HepG2 (cell line): Measurements from ENCODE around the gene SYS1. TPM values are rescaled to one million over a fixed set of nuclear protein-coding genes. Genes with fewer than 3 reads are reported as not detected.

Experiments used
- CAMTA2 ChIP-seq: sonication (generic); formaldehyde crosslinking; IDR thresholded peaks from 2 replicates; pipeline ENCODE4 v1.4.0; 2020; ENCODE audit warnings: mild to moderate bottlenecking, missing genetic modification reagents, borderline replicate concordance
- GZF1 ChIP-seq: sonication (generic); formaldehyde crosslinking; IDR thresholded peaks from 2 replicates; pipeline ENCODE4 v1.5.1; 2020; ENCODE audit warnings: mild to moderate bottlenecking, missing genetic modification reagents
- HDAC2 ChIP-seq: sonication (generic); formaldehyde crosslinking; IDR thresholded peaks from 2 replicates; pipeline ENCODE4 v1.4.0; 2020; ENCODE audit warnings: missing genetic modification reagents
- HNF1A ChIP-seq, 2 experiments: sonication (generic) in 1 of 2; formaldehyde crosslinking in 1 of 2; IDR thresholded peaks; 2 replicates each; pipeline versions ENCODE4 v1.4.0 to v1.6.1; 2016 to 2020; ENCODE audit warnings: borderline replicate concordance in 1 of 2, low read depth in 1 of 2, mild to moderate bottlenecking in 1 of 2, missing genetic modification reagents in 1 of 2
- HNRNPL ChIP-seq: fragments of 200-400 bp; formaldehyde crosslinking; IDR thresholded peaks from 2 replicates; pipeline ENCODE4 v1.6.1; 2017; ENCODE audit warnings: mild to moderate bottlenecking, low read depth, low read length
- JARID2 ChIP-seq: sonication (generic); formaldehyde crosslinking; IDR thresholded peaks from 2 replicates; pipeline ENCODE4 v1.8.1; 2023; ENCODE audit warnings: missing genetic modification reagents, inconsistent platforms; ENCODE audit not compliant: insufficient replicate concordance
- KAT2B ChIP-seq: fragments of 150-350 bp; IDR thresholded peaks from 2 replicates; pipeline ENCODE4 v1.6.1; 2014; ENCODE audit warnings: low read depth, low read length, borderline replicate concordance
- KDM3A ChIP-seq: IDR thresholded peaks from 2 replicates; pipeline ENCODE4 v1.6.1; 2018; ENCODE audit warnings: low read depth, missing compliant biosample characterization
- NR2F2 ChIP-seq: IDR thresholded peaks from 2 replicates; pipeline ENCODE4 v1.6.1; 2012; ENCODE audit warnings: low read depth, inconsistent platforms, borderline replicate concordance
- PATZ1 ChIP-seq: sonication (generic); formaldehyde crosslinking; IDR thresholded peaks from 2 replicates; pipeline ENCODE4 v1.4.0; 2020; ENCODE audit warnings: missing genetic modification reagents
- TAF1 ChIP-seq: sonication (generic); formaldehyde crosslinking; IDR thresholded peaks from 2 replicates; pipeline ENCODE4 v1.4.0; 2020; ENCODE audit warnings: missing genetic modification reagents
- TCF12 ChIP-seq, 2 experiments: fragments of 450-650 bp in 1 of 2; sonication (generic) in 1 of 2; formaldehyde crosslinking in 1 of 2; IDR thresholded peaks; 2 replicates each; pipeline versions ENCODE4 v1.6.1 to v1.8.0; 2017 to 2022; ENCODE audit warnings: antibody characterized with exemption in 1 of 2, mild to moderate bottlenecking in 1 of 2, missing genetic modification reagents in 1 of 2, moderate library complexity in 1 of 2
- THYN1 ChIP-seq: sonication (generic); formaldehyde crosslinking; IDR thresholded peaks from 2 replicates; pipeline ENCODE4 v1.8.1; 2023; ENCODE audit warnings: low read depth, mild to moderate bottlenecking, moderate library complexity, missing genetic modification reagents, borderline replicate concordance
- WIZ ChIP-seq: sonication (generic); formaldehyde crosslinking; IDR thresholded peaks from 2 replicates; pipeline ENCODE4 v1.5.1; 2020; ENCODE audit warnings: mild to moderate bottlenecking, missing genetic modification reagents
- ZBTB3 ChIP-seq: sonication (generic); formaldehyde crosslinking; IDR thresholded peaks from 2 replicates; pipeline ENCODE4 v1.4.0; 2020; ENCODE audit warnings: low read depth, mild to moderate bottlenecking, moderate library complexity, missing genetic modification reagents, borderline replicate concordance
- ZC3H4 ChIP-seq: sonication (generic); formaldehyde crosslinking; IDR thresholded peaks from 2 replicates; pipeline ENCODE4 v1.4.0; 2020; ENCODE audit warnings: missing genetic modification reagents, borderline replicate concordance
- ZNF180 ChIP-seq: sonication (generic); formaldehyde crosslinking; IDR thresholded peaks from 2 replicates; pipeline ENCODE4 v1.4.0; 2020; ENCODE audit warnings: low read depth, missing genetic modification reagents, borderline replicate concordance
- ZNF430 ChIP-seq: sonication (generic); formaldehyde crosslinking; IDR thresholded peaks from 2 replicates; pipeline ENCODE4 v1.9.0; 2021; ENCODE audit warnings: mild to moderate bottlenecking, missing genetic modification reagents
- ZNF784 ChIP-seq: sonication (generic); formaldehyde crosslinking; IDR thresholded peaks from 2 replicates; pipeline ENCODE4 v1.5.1; 2020; ENCODE audit warnings: missing genetic modification reagents, mild to moderate bottlenecking, borderline replicate concordance
- ZSCAN29 ChIP-seq: sonication (generic); formaldehyde crosslinking; conservative IDR thresholded peaks from 2 replicates; pipeline ENCODE4 v1.4.0; 2020; ENCODE audit warnings: mild to moderate bottlenecking, missing genetic modification reagents
- polyA plus RNA-seq, 8 experiments: library from polyadenylated mRNA; depleted of rRNA in 3 of 8; stranded (reverse) in 7 of 8; unstranded in 1 of 8; fragments of >200 nt; fragmentation: Illumina TruSeq in 4 of 8; extraction: Trizol in 4 of 8; gene quantifications; 2 replicates each; pipeline versions ENCODE4 v1.2.1 to v1.2.3, GENCODE V29; 2011 to 2016; ENCODE audit warnings: low read depth in 4 of 8, missing spikeins in 1 of 8, mixed read lengths in 1 of 8; ENCODE audit not compliant: insufficient read depth in 1 of 8
- total RNA-seq, 5 experiments: library from RNA; depleted of rRNA; stranded (reverse); fragments of >200 nt; fragmentation: Illumina TruSeq; extraction: Trizol; gene quantifications; 2 replicates each; pipeline ENCODE4 v1.2.3, GENCODE V29; 2016; ENCODE audit warnings: low read depth in 1 of 5

SYS1 gene
- total and polyA plus RNA-seq, 2 of the 13 experiments (the other 11 are each of a cell fraction or from before 2014, with no cell fraction given), result 38.3 to 65.6 TPM

- TF ChIP-seq WIZ (CRISPR knock-in tag) (no peak; the same call in 1 of the 2 replicates), ZNF430 (CRISPR knock-in tag) (no peak), HNF1A (IDR thresholded peaks at IDR 0.05; ENCODE audit: low read depth) (no peak), HNF1A (CRISPR knock-in tag; IDR thresholded peaks at IDR 0.05; ENCODE audit: borderline replicate concordance) (peak; percentile 44; the same call in 1 of the 2 replicates), KAT2B (no peak), ZSCAN29 (CRISPR knock-in tag) (peak; percentile 18; the same call in 1 of the 2 replicates), HDAC2 (CRISPR knock-in tag) (peak; percentile 68; the same call in 1 of the 2 replicates), ZNF180 (CRISPR knock-in tag) (no peak), THYN1 (no peak), HNRNPL (no peak), ZC3H4 (0 out of 2 replicates have a peak, but pooled peaks have one; percentile 62), KDM3A (peak; percentile 67; the same call in 1 of the 2 replicates), CAMTA2 (CRISPR knock-in tag) (no peak), NR2F2 (peak; percentile 52; the same call in 1 of the 2 replicates), PATZ1 (CRISPR knock-in tag) (peak; percentile 87), JARID2 (CRISPR knock-in tag) (no peak), GZF1 (CRISPR knock-in tag) (no peak), ZBTB3 (CRISPR knock-in tag) (no peak), TAF1 (CRISPR knock-in tag) (no peak), ZNF784 (CRISPR knock-in tag) (peak; percentile 44; the same call in 1 of the 2 replicates), TCF12 (IDR thresholded peaks at IDR 0.05) (no peak), TCF12 (CRISPR knock-in tag; IDR thresholded peaks at IDR 0.05) (no peak)
These were observed 24.6 kb upstream of the SYS1 start (continued) for GRCh38 chr20:45338121-45339030.
